ENCODE results near the gene TIPIN. TPM values are rescaled to one million over a fixed set of nuclear protein-coding genes. Genes with fewer than 3 reads are reported as not detected.

Gene TIPIN
- total and polyA plus RNA-seq, 2 of the 8 experiments (the other 6 are each of a cell fraction or from before 2014, with no cell fraction given): 8.5 to 24.7 TPM

GRCh38 chr15:66386204-66387123 is 30.0 kb upstream of the TIPIN start, which contains the start of gene MAP2K1:
MAP2K1 (plus strand) TSS chr15:66386912; CDS start chr15:66387348, 436 bp downstream.
- Histone ChIP-seq H2AFZ (ENCODE audit: low read length) (peak within 1 kb of the TSS; percentile 28; the same call in 1 of the 2 replicates), H3K23ac (ENCODE audit: insufficient read length) (no peak within 1 kb of the TSS), H3K79me2 (ENCODE audit: control insufficient read depth in 1 of 2, insufficient read depth in 2 of 2, low read length in 2 of 2) (peaks cover 17 to 42% of the 10 kb centered on the region in 2 experiments), H3K36me3 (ENCODE audit: control insufficient read depth in 2 of 4, insufficient read depth in 4 of 4, low read length in 3 of 4) (peaks cover 0 to 3% (median 0%) of the 10 kb centered on the region in 4 experiments; a peak in 2 of 8 replicates), H2BK15ac (ENCODE audit: low read length) (peak within 1 kb of the TSS; percentile 8; the same call in 1 of the 2 replicates), H3K27ac (ENCODE audit: low read depth, low read length) (0 out of 2 replicates have a peak within 1 kb of the TSS, but pooled peaks have one; percentile 6), H3K14ac (ENCODE audit: insufficient read length) (no peak within 1 kb of the TSS), H3K4ac (replicated peaks; ENCODE audit: insufficient read length, low read depth, low read length) (no peak within 1 kb of the TSS), H2AK5ac (ENCODE audit: low read depth, low read length) (no peak within 1 kb of the TSS), H3K4me3 (ENCODE audit: extremely low read depth in 1 of 4, insufficient read depth in 2 of 4, low read depth in 3 of 4, low read length in 4 of 4) (peak within 1 kb of the TSS; percentile 51 to 96 (median 88)), H3K79me1 (ENCODE audit: low read depth, low read length) (peaks cover 12% of the 10 kb centered on the region), H3K9me3 (ENCODE audit: insufficient read depth in 2 of 2, low read depth in 1 of 2, low read length in 1 of 2) (no peaks in the 10 kb centered on the region), H2BK12ac (ENCODE audit: low read depth, low read length) (peak within 1 kb of the TSS; percentile 51; the same call in 1 of the 2 replicates), H4K91ac (replicated peaks; ENCODE audit: insufficient read length, low read length) (no peak within 1 kb of the TSS), H2BK5ac (ENCODE audit: low read depth, low read length) (no peak within 1 kb of the TSS), H3K9ac (replicated peaks in 1 of 4; ENCODE audit: extremely low read depth in 1 of 4, low read depth in 3 of 4, low read length in 3 of 4) (peak within 1 kb of the TSS; percentile 51 to 68 (median 62)), H3K56ac (replicated peaks; ENCODE audit: insufficient read length, low read depth, low read length) (peak within 1 kb of the TSS; percentile 0), H3K18ac (ENCODE audit: extremely low read depth, low read length) (peak within 1 kb of the TSS; percentile 72; the same call in 1 of the 2 replicates), H2BK120ac (replicated peaks; ENCODE audit: low read depth, low read length) (no peak within 1 kb of the TSS), H4K20me1 (replicated peaks in 1 of 2; ENCODE audit: control insufficient read depth in 1 of 2, insufficient read depth in 2 of 2, low read length in 2 of 2) (peaks cover 7 to 8% of the 10 kb centered on the region in 2 experiments), H3K27me3 (replicated peaks in 1 of 4; ENCODE audit: control insufficient read depth in 3 of 4, extremely low read depth in 1 of 4, insufficient read depth in 3 of 4, low read length in 3 of 4) (no peaks in the 10 kb centered on the region), H3K4me1 (replicated peaks in 1 of 4; ENCODE audit: control insufficient read depth in 3 of 4, insufficient read depth in 4 of 4, low read length in 3 of 4) (peaks cover 0 to 3% (median 0%) of the 10 kb centered on the region in 4 experiments; a peak in 2 of 7 replicates), H2BK20ac (ENCODE audit: low read length) (no peak within 1 kb of the TSS), H3K23me2 (ENCODE audit: low read depth, low read length) (peaks cover 3% of the 10 kb centered on the region), H3K4me2 (ENCODE audit: insufficient read depth in 1 of 2, low read depth in 2 of 2, low read length in 2 of 2) (peak within 1 kb of the TSS; percentile 69 to 95), H4K5ac (ENCODE audit: insufficient read length, low read depth, low read length) (peak within 1 kb of the TSS; percentile 66), H4K8ac (ENCODE audit: extremely low read depth, insufficient read depth, low read length) (peak within 1 kb of the TSS; percentile 89)
- CTCF ChIA-PET (ENCODE audit: partially characterized antibody): interaction anchor here (0.7 to 4.6 kb wide), 14 partner anchors 10 to 362 kb away, joined by 3 to 47 read pairs (median 4); partner anchors contain the start of gene SNAPC5
- DNase-seq (ENCODE audit: low read depth in 1 of 2, low spot score in 2 of 2): peak; percentile 85 to 98
- 23% methylated on average over 34 of the region's 69 CpGs; no CpG with 5 or more reads in 1 of the 2 experiments for WGBS, 2 experiments (ENCODE audit: extremely low coverage in 1 of 2, insufficient coverage in 1 of 2, insufficient read length in 1 of 2, insufficient replicate concordance in 2 of 2, low coverage in 1 of 2, low lambda C conversion rate in 2 of 2, missing lambda C conversion rate in 1 of 2)
- POLR2A ChIA-PET (ENCODE audit: partially characterized antibody): interaction anchor here (0.9 to 5.5 kb wide), 4 partner anchors 29 to 118 kb away, joined by 3 to 58 read pairs (median 9); partner anchors contain the start of genes RPL4, SNAPC5, TIPIN and ZWILCH
- no peak for FAIRE-seq
- TF ChIP-seq PHF8 (conservative IDR thresholded peaks at IDR 0.05; ENCODE audit: low read depth, low read length) (peak; percentile 47), ATF2 (IDR thresholded peaks at IDR 0.05; ENCODE audit: low read length) (no peak), SAP30 (IDR thresholded peaks at IDR 0.05; ENCODE audit: insufficient read depth, insufficient replicate concordance, low read length) (no peak), ASH2L (IDR thresholded peaks at IDR 0.05; ENCODE audit: low read length) (peak; percentile 79), CREB1 (IDR thresholded peaks at IDR 0.05) (peak; percentile 99), BCL11A (IDR thresholded peaks at IDR 0.05; ENCODE audit: low read depth in 2 of 2, low read length in 2 of 2) (no peak), BACH1 (IDR thresholded peaks at IDR 0.05; ENCODE audit: low read length) (peak; percentile 86; the same call in 1 of the 2 replicates), SIX5 (IDR thresholded peaks at IDR 0.05; ENCODE audit: low read depth, low read length) (no peak)
